HUES64 (cell line): Measurements from ENCODE around the gene NR3C2.
"Not testable (repeated sequence)": the region's sequence is repeated elsewhere in the genome, so short reads cannot be mapped to it uniquely, and the experiment has no call there.

Experiments used
- H3K27ac ChIP-seq: 2 replicates; pipeline ENCODE4 v1.7.0; 2013; ENCODE audit warnings: low read depth, low read length, inconsistent platforms
- H3K27me3 ChIP-seq: 2 replicates; pipeline ENCODE4 v1.6.1; 2013; ENCODE audit warnings: mild to moderate bottlenecking, low read length; ENCODE audit not compliant: insufficient read depth
- H3K36me3 ChIP-seq: 2 replicates; pipeline ENCODE4 v1.6.1; 2013; ENCODE audit warnings: mild to moderate bottlenecking, low read length; ENCODE audit not compliant: insufficient read depth
- H3K4me1 ChIP-seq: 2 replicates; pipeline ENCODE4 v1.6.1; 2013; ENCODE audit warnings: mild to moderate bottlenecking, low read length, moderate library complexity; ENCODE audit not compliant: insufficient read depth
- H3K4me3 ChIP-seq: 2 replicates; pipeline ENCODE4 v1.5.1; 2013; ENCODE audit warnings: mild to moderate bottlenecking, low read length, moderate library complexity
- H3K9ac ChIP-seq: 2 replicates; pipeline ENCODE4 v1.6.1; 2013; ENCODE audit warnings: mild to moderate bottlenecking, low read depth, low read length
- H3K9me3 ChIP-seq: 2 replicates; pipeline ENCODE4 v1.6.1; 2013; ENCODE audit warnings: low read depth, low read length; ENCODE audit not compliant: insufficient read depth
- WGBS: fragments of 150-250, 120-280 bp; methylation state at CpG from one replicate; pipeline ENCODE4 v1.1.7; 2013; ENCODE audit warnings: missing lambda C conversion rate; 5-methylcytosine and 5-hydroxymethylcytosine counted together

The NR3C2 gene

GRCh38 chr4:148123161-148123560 lies 319.1 kb downstream of the NR3C2 start:
- not testable (repeated sequence) for H3K4me1 ChIP-seq, H3K27ac ChIP-seq, H3K27me3 ChIP-seq, H3K4me3 ChIP-seq, H3K9ac ChIP-seq, H3K36me3 ChIP-seq
- WGBS = 90% methylated on average over 2 of the region's 2 CpGs
- H3K9me3 ChIP-seq = peaks cover 31% of the 10 kb centered on the region

GRCh38 chr4:148120216-148120615 lies 322.0 kb downstream of the NR3C2 start:
- WGBS = 88% methylated on average over 3 of the region's 3 CpGs
- Histone ChIP-seq H3K9ac (no peak overlapping the region), H3K4me3 (no peak overlapping the region), H3K9me3 (peaks cover 26% of the 10 kb centered on the region), H3K27ac (no peak overlapping the region), H3K36me3 (no peaks in the 10 kb centered on the region), H3K4me1 (peaks cover 17% of the 10 kb centered on the region), H3K27me3 (no peaks in the 10 kb centered on the region)

- WGBS = 91% methylated on average over 3 of the region's 3 CpGs
- peaks cover 10% of the 10 kb centered on the region for H3K9me3 ChIP-seq
- H3K4me3 ChIP-seq = no peak overlapping the region
- no peak overlapping the region for H3K27ac ChIP-seq
- no peaks in the 10 kb centered on the region for H3K36me3 ChIP-seq
- peaks cover 22% of the 10 kb centered on the region for H3K4me1 ChIP-seq
- no peak overlapping the region for H3K9ac ChIP-seq
- no peaks in the 10 kb centered on the region for H3K27me3 ChIP-seq
These were observed 323.6 kb downstream of the NR3C2 start for GRCh38 chr4:148118633-148119032.

DNA sequence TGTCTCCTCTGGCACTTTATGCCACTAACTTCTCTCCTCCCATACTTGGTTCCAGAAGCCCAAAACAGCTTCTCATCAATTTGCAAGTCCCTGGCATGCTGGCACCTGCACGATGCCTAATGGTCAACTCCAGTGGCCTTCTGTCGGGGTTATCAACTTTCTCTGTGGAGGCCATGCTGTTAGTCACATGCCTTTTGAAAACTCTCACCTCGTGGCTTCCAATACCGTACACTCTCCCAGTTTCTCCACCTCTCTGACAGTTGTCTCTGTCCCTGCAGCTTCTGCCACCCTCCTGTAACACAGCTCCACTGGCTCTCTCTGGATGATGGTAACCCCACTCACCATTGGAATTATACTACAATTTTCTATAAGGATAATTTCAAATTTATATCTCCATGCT lies 324.0 kb downstream of the NR3C2 start:
- Histone ChIP-seq H3K4me3 (no peak overlapping the region), H3K4me1 (peaks cover 22% of the 10 kb centered on the region), H3K27ac (no peak overlapping the region), H3K9me3 (peaks cover 6% of the 10 kb centered on the region), H3K36me3 (no peaks in the 10 kb centered on the region), H3K9ac (no peak overlapping the region), H3K27me3 (no peaks in the 10 kb centered on the region)
- WGBS = 94% methylated on average over 4 of the region's 4 CpGs

DNA sequence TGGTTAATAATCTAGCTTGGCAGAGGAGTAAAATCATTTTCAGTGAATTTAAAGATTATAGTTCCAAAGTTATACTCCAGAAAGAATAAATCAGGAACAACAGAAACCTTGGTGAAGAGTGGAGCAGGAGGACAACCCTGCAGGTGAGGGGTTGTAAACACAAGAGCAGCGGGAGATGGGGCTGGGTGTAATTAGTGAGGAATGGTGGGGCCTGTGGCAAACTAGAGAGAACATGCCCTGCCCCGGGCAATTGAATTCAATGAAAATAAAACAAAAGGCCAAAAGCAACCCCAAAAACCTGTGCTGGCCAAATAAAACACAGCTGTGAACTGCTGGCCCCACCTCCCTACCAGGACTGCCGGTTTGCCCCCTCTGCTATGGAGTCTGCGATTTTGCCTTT lies 325.2 kb downstream of the NR3C2 start:
- H3K4me1 ChIP-seq = peaks cover 32% of the 10 kb centered on the region
- no peaks in the 10 kb centered on the region for H3K36me3 ChIP-seq
- H3K27ac ChIP-seq = no peak overlapping the region
- no peak overlapping the region for H3K4me3 ChIP-seq
- no peaks in the 10 kb centered on the region for H3K9me3 ChIP-seq
- WGBS = 87% methylated on average over 4 of the region's 4 CpGs
- H3K27me3 ChIP-seq = no peaks in the 10 kb centered on the region
- H3K9ac ChIP-seq = no peak overlapping the region

GRCh38 chr4:148116264-148116663 lies 325.9 kb downstream of the NR3C2 start:
- no peak overlapping the region for H3K9ac ChIP-seq
- no peaks in the 10 kb centered on the region for H3K9me3 ChIP-seq
- no peak overlapping the region for H3K27ac ChIP-seq
- no peak overlapping the region for H3K4me3 ChIP-seq
- H3K4me1 ChIP-seq = peaks cover 37% of the 10 kb centered on the region
- no peaks in the 10 kb centered on the region for H3K27me3 ChIP-seq
- no peaks in the 10 kb centered on the region for H3K36me3 ChIP-seq
- WGBS = 88% methylated on average over 2 of the region's 2 CpGs

DNA sequence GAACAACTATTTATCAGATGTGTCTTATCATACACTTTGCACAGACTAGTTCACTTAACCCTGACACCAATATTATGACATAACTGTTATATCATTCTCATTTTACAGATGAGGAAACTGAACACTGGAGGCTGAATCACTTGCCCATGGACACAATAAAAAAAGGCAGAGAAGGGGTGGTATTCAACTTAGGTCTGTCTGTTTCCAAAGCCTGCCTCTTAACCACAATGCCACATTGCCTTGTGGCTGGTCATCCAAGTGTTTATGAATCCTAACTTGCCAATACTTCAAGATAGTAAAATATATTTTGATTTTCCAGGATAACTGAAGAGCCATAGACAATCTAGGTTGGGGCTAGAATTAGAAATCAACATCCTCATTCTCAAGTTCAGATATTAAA lies 327.8 kb downstream of the NR3C2 start:
- Histone ChIP-seq H3K36me3 (no peaks in the 10 kb centered on the region), H3K4me3 (no peak overlapping the region), H3K9me3 (no peaks in the 10 kb centered on the region), H3K27me3 (no peaks in the 10 kb centered on the region), H3K4me1 (peaks cover 37% of the 10 kb centered on the region), H3K27ac (no peak overlapping the region), H3K9ac (no peak overlapping the region)

- 76% methylated on average over 3 of the region's 4 CpGs for WGBS
- no peaks in the 10 kb centered on the region for H3K27me3 ChIP-seq
- no peaks in the 10 kb centered on the region for H3K36me3 ChIP-seq
- H3K4me1 ChIP-seq = peaks cover 37% of the 10 kb centered on the region
- peak overlapping the region; percentile 28; the same call in 1 of the 2 replicates for H3K27ac ChIP-seq
- H3K9ac ChIP-seq = no peak overlapping the region
- H3K9me3 ChIP-seq = no peaks in the 10 kb centered on the region
- no peak overlapping the region for H3K4me3 ChIP-seq
These were observed 329.8 kb downstream of the NR3C2 start for GRCh38 chr4:148112231-148112982.

GRCh38 chr4:148110169-148110568 lies 332.0 kb downstream of the NR3C2 start:
- WGBS = 97% methylated on average over 3 of the region's 3 CpGs
- Histone ChIP-seq H3K36me3 (no peaks in the 10 kb centered on the region), H3K27me3 (no peaks in the 10 kb centered on the region), H3K4me1 (peaks cover 20% of the 10 kb centered on the region), H3K27ac (no peak overlapping the region), H3K9me3 (no peaks in the 10 kb centered on the region), H3K4me3 (no peak overlapping the region), H3K9ac (no peak overlapping the region)

- Histone ChIP-seq H3K4me1 (peaks cover 15% of the 10 kb centered on the region), H3K9ac (no peak overlapping the region), H3K36me3 (no peaks in the 10 kb centered on the region), H3K27ac (no peak overlapping the region), H3K4me3 (no peak overlapping the region), H3K9me3 (no peaks in the 10 kb centered on the region), H3K27me3 (no peaks in the 10 kb centered on the region)
- WGBS = 95% methylated on average over 3 of the region's 3 CpGs
These were observed 333.0 kb downstream of the NR3C2 start for GRCh38 chr4:148109216-148109615.

DNA sequence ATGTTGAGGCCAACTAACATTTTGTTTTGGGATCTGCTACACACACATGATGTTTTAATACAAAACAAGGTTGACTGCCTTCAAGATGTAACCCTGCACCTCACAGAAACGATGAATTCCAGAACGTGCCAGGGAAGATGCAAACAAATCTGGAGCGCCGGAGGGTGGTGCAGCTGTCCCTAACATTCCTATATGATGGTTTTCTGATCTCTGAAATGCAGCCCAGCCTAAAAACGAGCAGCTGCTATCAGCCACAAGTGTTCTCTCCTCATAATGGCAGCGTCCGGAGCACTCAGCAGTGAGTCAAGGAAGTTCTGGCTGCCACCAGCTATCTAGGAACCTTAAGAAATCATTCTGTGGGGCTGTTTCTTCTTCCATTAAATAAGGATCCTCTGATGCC lies 333.4 kb downstream of the NR3C2 start:
- Histone ChIP-seq H3K27me3 (no peaks in the 10 kb centered on the region), H3K9me3 (no peaks in the 10 kb centered on the region), H3K9ac (no peak overlapping the region), H3K27ac (no peak overlapping the region), H3K36me3 (no peaks in the 10 kb centered on the region), H3K4me1 (peaks cover 15% of the 10 kb centered on the region), H3K4me3 (no peak overlapping the region)
- WGBS = 95% methylated on average over 7 of the region's 7 CpGs
